Lung microvascular endothelial cell (primary cell): ENCODE data around the gene ABCD1. TPM values are rescaled to one million over a fixed set of nuclear protein-coding genes. Genes with fewer than 3 reads are reported as not detected.

Experiments used
- DNase-seq, 2 donors: peaks; one replicate each; pipeline versions ENCODE4 v3.0.0 to v3.0.0-alpha.2; 2010; ENCODE audit warnings: low read depth in 2 of 2
- total RNA-seq: library from RNA; depleted of rRNA; stranded (reverse); fragments of >200 nt; gene quantifications from 2 replicates; pipeline ENCODE4 v1.2.1, GENCODE V29; 2014

Gene ABCD1
- total RNA-seq, 1 donor from 2014 or later, result 6.2 TPM

GRCh38 chrX:153791104-153791852 lies 66.6 kb downstream of the ABCD1 start:
- DNase-seq, result no peak

- DNase-seq, result no peak
These were observed 67.7 kb downstream of the ABCD1 start for GRCh38 chrX:153792368-153792767.

- peak in 1 of 2 donors; percentile 5 for DNase-seq
These were observed 68.6 kb downstream of the ABCD1 start for GRCh38 chrX:153793291-153793690.

Other genes starting within 250 kb of the ABCD1 start
- gene BGN, start 229.9 kb upstream of the ABCD1 start, total RNA-seq, result 15.3 TPM in 2 replicates
- gene ATP2B3, start 207.2 kb upstream of the ABCD1 start, total RNA-seq, result not detected in 2 replicates
- 31.9 and 33.1 TPM in 2 replicates for gene CCNQ, start 125.7 kb upstream of the ABCD1 start, total RNA-seq
- gene DUSP9, start 77.7 kb upstream of the ABCD1 start, total RNA-seq, result under 0.01 TPM in 2 replicates
- gene PNCK, start 51.0 kb upstream of the ABCD1 start, total RNA-seq, result not detected in 2 replicates
- 2.4 TPM in 2 replicates for gene SLC6A8, start 36.9 kb upstream of the ABCD1 start, total RNA-seq
- gene BCAP31, start 469 bp upstream of the ABCD1 start, total RNA-seq, result 236 and 400 TPM in 2 replicates
- 2.4 and 4.4 TPM in 2 replicates for gene PLXNB3, start 39.4 kb downstream of the ABCD1 start, total RNA-seq
- gene SRPK3, start 56.2 kb downstream of the ABCD1 start, total RNA-seq, result under 0.01 and 0.40 TPM in 2 replicates
- 27.0 and 29.9 TPM in 2 replicates for gene IDH3G, start 69.5 kb downstream of the ABCD1 start, total RNA-seq
- 178 and 209 TPM in 2 replicates for gene SSR4, start 69.8 kb downstream of the ABCD1 start, total RNA-seq
- gene PDZD4, start 105.7 kb downstream of the ABCD1 start, total RNA-seq, result 0.22 and 0.60 TPM in 2 replicates
- gene L1CAM, start 161.3 kb downstream of the ABCD1 start, total RNA-seq, result under 0.01 TPM in 2 replicates
- 0.22 and 0.99 TPM in 2 replicates for gene AVPR2, start 179.8 kb downstream of the ABCD1 start, total RNA-seq
- gene ARHGAP4, start 201.4 kb downstream of the ABCD1 start, total RNA-seq, result 2.8 and 5.2 TPM in 2 replicates
- gene NAA10, start 210.2 kb downstream of the ABCD1 start, total RNA-seq, result 41.3 and 43.2 TPM in 2 replicates
- gene RENBP, start 219.8 kb downstream of the ABCD1 start, total RNA-seq, result 13.9 and 35.9 TPM in 2 replicates
- gene HCFC1, start 247.0 kb downstream of the ABCD1 start, total RNA-seq, result 10.0 and 10.3 TPM in 2 replicates
- 3.2 and 4.8 TPM in 2 replicates for gene TMEM187, start 247.9 kb downstream of the ABCD1 start, total RNA-seq